CD4-positive, alpha-beta T cell treated with Interleukin-4 for 1 hour (primary cell): ENCODE results near the gene RGL1.
A peak's percentile ranks its signal among the peaks of the same experiment; 100 is the strongest.

Experiments
- DNase-seq, 2 donors: peaks; one replicate each; pipeline ENCODE4 v3.0.0-alpha.2; 2020 to 2022

Gene RGL1

GRCh38 chr1:183871142-183871541 lies 66.2 kb downstream of the RGL1 start:
- DNase-seq = no peak

GRCh38 chr1:183871601-183872000 lies 66.7 kb downstream of the RGL1 start:
- no peak for DNase-seq

GRCh38 chr1:183872403-183872802 lies 67.5 kb downstream of the RGL1 start:
- DNase-seq = no peak

- DNase-seq = peak in 1 of 2 donors; percentile 21
These were observed 68.7 kb downstream of the RGL1 start for GRCh38 chr1:183873642-183874041.

GRCh38 chr1:183876309-183876708 lies 71.4 kb downstream of the RGL1 start:
- DNase-seq = no peak

GRCh38 chr1:183877053-183877720 lies 72.3 kb downstream of the RGL1 start:
- DNase-seq = no peak

GRCh38 chr1:183879494-183879893 lies 74.6 kb downstream of the RGL1 start:
- DNase-seq = no peak

GRCh38 chr1:183879966-183880365 lies 75.0 kb downstream of the RGL1 start:
- DNase-seq = no peak

GRCh38 chr1:183880531-183881243 lies 75.8 kb downstream of the RGL1 start:
- no peak for DNase-seq

- no peak for DNase-seq
These were observed 76.6 kb downstream of the RGL1 start for GRCh38 chr1:183881387-183882131.

- DNase-seq = no peak
These were observed 77.6 kb downstream of the RGL1 start for GRCh38 chr1:183882335-183883167.

- DNase-seq = no peak
These were observed 78.7 kb downstream of the RGL1 start for GRCh38 chr1:183883623-183884022.

GRCh38 chr1:183884526-183884925 lies 79.6 kb downstream of the RGL1 start:
- DNase-seq = no peak

- DNase-seq = no peak
These were observed 80.3 kb downstream of the RGL1 start for GRCh38 chr1:183885142-183885735.

GRCh38 chr1:183886083-183886828 lies 81.3 kb downstream of the RGL1 start:
- no peak for DNase-seq

- no peak for DNase-seq
These were observed 81.9 kb downstream of the RGL1 start for GRCh38 chr1:183886853-183887252.

GRCh38 chr1:183887826-183888819 lies 83.2 kb downstream of the RGL1 start:
- DNase-seq = peak in 1 of 2 donors; percentile 33

- DNase-seq = no peak
These were observed 84.2 kb downstream of the RGL1 start for GRCh38 chr1:183889095-183889494.

- no peak for DNase-seq
These were observed 86.4 kb downstream of the RGL1 start for GRCh38 chr1:183891158-183891856.

- DNase-seq = no peak
These were observed 87.5 kb downstream of the RGL1 start for GRCh38 chr1:183892351-183892793.
